Lower leg skin (tissue), 4 donors: ENCODE data around the gene MYH7B. TPM values are rescaled to one million over a fixed set of nuclear protein-coding genes. Genes with fewer than 3 reads are reported as not detected.

Experiments used
- DNase-seq, 2 donors: peaks; one replicate each; pipeline ENCODE4 v3.0.0-alpha.2; 2019; ENCODE audit warnings: low spot score in 2 of 2
- H3K4me3 ChIP-seq: fragments of 200-600 bp; sonication (generic); 2 replicates; pipeline ENCODE4 v1.5.1; 2017; ENCODE audit warnings: mild to moderate bottlenecking, low read depth; ENCODE audit not compliant: poor library complexity, severe bottlenecking
- POLR2A ChIP-seq, 2 donors: fragments of 450-650 bp; IDR thresholded peaks; one replicate each; pipeline ENCODE4 v1.6.1; 2016 to 2017; ENCODE audit warnings: antibody characterized with exemption in 2 of 2, mild to moderate bottlenecking in 1 of 2, moderate library complexity in 1 of 2
- WGBS, 2 donors: methylation state at CpG; one replicate each; pipeline ENCODE4 v1.1.5; 2018; 5-methylcytosine and 5-hydroxymethylcytosine counted together
- intact Hi-C: fragments of 100-400 bp; cut with DNase I; formaldehyde crosslinking; loops from one replicate; pipeline ENCODE4 v1.15.0; 2023; ENCODE audit warnings: low total_unique reads
- total RNA-seq, 4 donors: library from RNA; depleted of rRNA; stranded (reverse); fragments of >200 nt; gene quantifications; one replicate each; pipeline ENCODE4 v1.1.0, GENCODE V29; 2016
- TF ChIP-seq, protein P1 (sequence below), 3 donors: fragments of 450-650 bp; IDR thresholded peaks; one replicate each; pipeline ENCODE4 v1.5.1; 2016; ENCODE audit warnings: antibody characterized with exemption in 3 of 3, mild to moderate bottlenecking in 3 of 3, moderate library complexity in 2 of 3

MYH7B gene
- total RNA-seq, 4 donors from 2014 or later = 0.10 to 0.27 (median 0.18) TPM

DNA sequence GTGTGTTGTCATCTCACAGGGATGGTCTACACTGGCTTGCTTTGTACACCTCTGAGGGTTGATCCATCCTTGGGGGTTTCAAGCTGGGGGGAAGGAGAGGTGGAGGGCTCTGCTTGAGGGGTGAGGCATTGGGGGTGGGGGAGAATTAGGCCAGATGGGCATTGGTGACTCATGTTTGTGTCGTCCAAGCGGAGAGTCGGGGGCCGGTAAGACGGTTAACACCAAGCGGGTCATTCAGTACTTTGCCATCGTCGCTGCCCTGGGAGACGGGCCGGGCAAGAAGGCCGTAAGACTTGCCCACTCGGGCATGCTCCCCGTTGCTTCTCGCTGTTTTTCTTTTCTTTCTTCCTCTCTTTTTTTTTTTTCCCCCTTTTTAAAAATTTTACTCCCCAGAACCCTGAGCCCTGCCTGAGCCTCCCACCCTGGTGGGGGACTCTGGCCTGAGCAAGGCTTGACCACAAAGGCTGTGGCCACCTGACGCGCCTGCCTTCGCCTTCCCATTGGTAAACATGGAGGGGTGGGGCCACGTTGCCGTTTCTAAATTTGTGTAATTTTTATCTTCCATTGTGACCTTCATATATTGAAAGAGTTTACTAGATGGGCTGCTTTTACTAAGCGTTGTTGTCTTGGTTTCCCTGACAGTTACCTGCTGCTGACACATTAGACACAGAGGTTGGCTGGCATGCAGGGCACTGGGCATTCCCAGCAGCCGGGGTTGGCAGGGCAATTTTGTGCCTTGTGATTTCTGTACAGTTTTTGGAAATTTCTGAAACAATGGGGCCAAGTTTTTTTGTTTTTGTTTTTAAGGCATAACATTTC, 26.8 kb downstream of the MYH7B start:
- WGBS, 2 donors = 85 to 88% methylated on average over 21 of the region's 21 CpGs
- TF ChIP-seq POLR2A (IDR thresholded peaks at IDR 0.05) = no peak
- TF ChIP-seq, protein P1, sequence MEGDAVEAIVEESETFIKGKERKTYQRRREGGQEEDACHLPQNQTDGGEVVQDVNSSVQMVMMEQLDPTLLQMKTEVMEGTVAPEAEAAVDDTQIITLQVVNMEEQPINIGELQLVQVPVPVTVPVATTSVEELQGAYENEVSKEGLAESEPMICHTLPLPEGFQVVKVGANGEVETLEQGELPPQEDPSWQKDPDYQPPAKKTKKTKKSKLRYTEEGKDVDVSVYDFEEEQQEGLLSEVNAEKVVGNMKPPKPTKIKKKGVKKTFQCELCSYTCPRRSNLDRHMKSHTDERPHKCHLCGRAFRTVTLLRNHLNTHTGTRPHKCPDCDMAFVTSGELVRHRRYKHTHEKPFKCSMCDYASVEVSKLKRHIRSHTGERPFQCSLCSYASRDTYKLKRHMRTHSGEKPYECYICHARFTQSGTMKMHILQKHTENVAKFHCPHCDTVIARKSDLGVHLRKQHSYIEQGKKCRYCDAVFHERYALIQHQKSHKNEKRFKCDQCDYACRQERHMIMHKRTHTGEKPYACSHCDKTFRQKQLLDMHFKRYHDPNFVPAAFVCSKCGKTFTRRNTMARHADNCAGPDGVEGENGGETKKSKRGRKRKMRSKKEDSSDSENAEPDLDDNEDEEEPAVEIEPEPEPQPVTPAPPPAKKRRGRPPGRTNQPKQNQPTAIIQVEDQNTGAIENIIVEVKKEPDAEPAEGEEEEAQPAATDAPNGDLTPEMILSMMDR (IDR thresholded peaks at IDR 0.05) = no peak
- no peak overlapping the region for H3K4me3 ChIP-seq
- DNase-seq = no peak
- intact Hi-C loops = no loop called here

DNA sequence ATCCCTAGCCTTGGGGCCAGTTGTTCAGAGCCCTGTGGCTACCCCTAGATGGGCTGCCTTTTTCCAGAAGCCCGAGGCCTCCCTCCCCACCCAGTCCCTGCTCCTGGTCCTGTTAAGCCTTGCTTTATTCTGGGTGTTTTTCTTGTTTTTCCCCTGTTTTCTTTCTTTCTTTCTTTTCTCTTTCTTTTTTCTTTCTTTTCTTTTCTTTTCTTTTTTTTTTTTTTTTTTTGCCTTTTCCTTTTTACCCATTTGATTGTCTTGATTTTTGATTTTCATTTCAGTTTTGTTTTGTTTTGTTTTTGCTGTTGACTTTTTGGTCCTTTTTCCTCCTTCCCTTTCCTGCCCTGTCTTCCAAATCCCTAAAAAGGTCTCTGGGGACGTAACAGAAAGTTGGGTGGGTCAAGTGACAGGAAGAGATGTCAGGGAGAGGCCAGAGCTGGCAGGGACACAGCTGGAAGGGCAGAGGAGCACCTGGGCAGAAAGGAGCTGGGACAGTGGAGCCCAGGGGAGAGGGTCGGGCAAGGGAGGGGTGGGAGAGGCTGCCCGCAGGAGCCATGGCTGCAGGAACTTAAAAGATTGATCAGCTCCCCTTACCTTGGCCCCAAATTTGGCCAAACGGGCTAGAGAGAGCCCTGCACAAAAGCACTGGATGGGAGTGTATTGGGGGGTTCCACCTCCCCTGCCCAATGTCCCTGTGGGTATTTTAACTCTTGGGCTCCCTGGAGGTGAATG, 27.6 kb downstream of the MYH7B start:
- DNase-seq = no peak
- TF ChIP-seq POLR2A (IDR thresholded peaks at IDR 0.05) = no peak
- TF ChIP-seq, protein P1 (IDR thresholded peaks at IDR 0.05) = no peak
- 45 to 56% methylated on average over 5 of the region's 5 CpGs for whole genome bisulfite sequencing, 2 donors
- H3K4me3 ChIP-seq = no peak overlapping the region
- intact Hi-C loops = no loop called here

DNA sequence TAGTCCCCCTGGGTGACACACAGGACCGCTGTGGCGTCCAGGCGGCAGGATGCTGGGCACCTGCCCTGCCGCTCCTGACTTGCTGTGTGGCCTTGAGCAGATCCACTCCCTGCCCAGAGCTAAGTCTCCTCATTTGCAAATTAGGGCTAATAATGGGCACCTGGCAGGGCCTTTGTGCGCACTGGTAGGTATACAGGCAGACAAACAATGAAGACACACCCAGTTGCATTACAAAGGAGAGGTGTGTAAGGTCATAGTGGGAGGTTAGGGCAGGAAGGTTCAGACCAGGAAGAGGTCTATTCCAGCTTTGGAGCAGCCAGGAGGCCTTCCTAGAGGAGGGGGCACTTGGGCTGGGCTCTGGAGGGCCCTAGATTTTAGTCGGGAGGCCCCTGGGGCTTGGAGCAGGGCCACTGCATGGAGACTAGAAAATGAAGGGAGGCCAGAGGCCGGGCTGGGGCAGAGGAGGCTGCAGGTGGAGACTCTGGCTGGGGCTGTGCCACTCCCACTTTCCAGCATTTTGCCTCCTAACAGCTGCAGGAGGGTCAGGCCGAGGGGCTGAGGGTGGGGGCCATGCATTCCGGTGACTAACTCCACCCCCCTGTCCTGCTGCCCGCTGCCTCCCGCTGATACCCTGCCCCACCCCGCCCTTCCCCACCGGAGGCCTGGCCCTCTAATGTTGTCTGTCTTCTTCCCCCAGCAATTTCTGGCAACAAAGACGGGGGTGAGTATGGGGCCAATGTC, 28.5 kb downstream of the MYH7B start:
- no peak for TF ChIP-seq POLR2A (IDR thresholded peaks at IDR 0.05)
- TF ChIP-seq, protein P1 (IDR thresholded peaks at IDR 0.05) = no peak
- intact Hi-C loops = no loop called here
- no peak for DNase-seq
- no peak overlapping the region for H3K4me3 ChIP-seq
- WGBS, 2 donors = 31 to 34% methylated on average over 14 of the region's 14 CpGs

GRCh38 chr20:34984756-34985261, 29.1 kb downstream of the MYH7B start:
- no peak for TF ChIP-seq POLR2A (IDR thresholded peaks at IDR 0.05)
- TF ChIP-seq, protein P1 (IDR thresholded peaks at IDR 0.05) = no peak
- 65 to 69% methylated on average over 14 to 18 of the region's 18 CpGs for WGBS, 2 donors
- H3K4me3 ChIP-seq = no peak overlapping the region
- intact Hi-C loops = no loop called here
- no peak for DNase-seq

DNA sequence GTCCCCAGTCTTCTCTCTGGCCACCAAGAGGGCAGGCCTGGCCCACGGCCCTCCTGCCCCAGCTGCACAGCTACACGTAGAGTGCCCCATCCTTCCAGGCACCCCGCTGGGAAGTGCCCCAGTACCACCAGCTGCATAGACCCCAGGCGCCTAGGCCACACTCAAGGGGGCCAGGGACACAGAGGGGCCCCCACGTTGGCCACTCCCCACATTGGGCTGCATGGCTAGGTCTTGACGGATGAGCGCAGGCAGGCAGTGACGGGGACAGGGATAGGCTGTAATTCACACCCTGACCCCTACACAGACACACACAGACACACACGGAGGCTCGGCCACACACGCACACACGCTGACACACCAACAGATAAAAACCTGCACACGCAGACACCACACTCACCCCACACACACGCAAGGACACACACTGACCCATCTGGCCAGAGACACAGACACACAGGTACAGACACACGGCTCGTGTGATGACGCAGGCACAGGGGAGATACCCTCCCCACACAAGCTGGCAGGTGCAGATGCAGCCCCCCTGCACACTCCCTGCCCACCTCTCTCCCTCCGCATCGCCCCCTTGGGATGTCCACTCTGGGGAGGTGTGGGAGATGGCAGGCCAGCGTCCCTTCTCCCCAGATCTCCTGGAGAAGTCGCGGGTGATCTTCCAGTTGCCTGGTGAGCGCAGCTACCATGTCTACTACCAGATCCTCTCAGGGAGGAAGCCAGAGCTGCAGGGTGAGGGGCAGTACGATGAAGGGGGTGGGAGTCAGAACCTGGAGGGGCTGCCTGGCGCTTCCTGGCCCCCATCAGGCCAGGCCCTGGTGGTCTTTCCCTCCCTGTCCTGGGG, 30.0 kb downstream of the MYH7B start:
- no peak overlapping the region for H3K4me3 ChIP-seq
- intact Hi-C loops = no loop called here
- no peak for DNase-seq
- TF ChIP-seq, protein P1 (IDR thresholded peaks at IDR 0.05) = no peak
- no peak for TF ChIP-seq POLR2A (IDR thresholded peaks at IDR 0.05)
- WGBS, 2 donors = 79 to 84% methylated on average over 21 to 24 of the region's 25 CpGs
